Measurements from ENCODE around the gene CDK14. TPM values are rescaled to one million over a fixed set of nuclear protein-coding genes. Genes with fewer than 3 reads are reported as not detected.

CDK14 gene
- total RNA-seq, 4 donors from 2014 or later, result 3.3 to 61.6 (median 38.7) TPM

DNA sequence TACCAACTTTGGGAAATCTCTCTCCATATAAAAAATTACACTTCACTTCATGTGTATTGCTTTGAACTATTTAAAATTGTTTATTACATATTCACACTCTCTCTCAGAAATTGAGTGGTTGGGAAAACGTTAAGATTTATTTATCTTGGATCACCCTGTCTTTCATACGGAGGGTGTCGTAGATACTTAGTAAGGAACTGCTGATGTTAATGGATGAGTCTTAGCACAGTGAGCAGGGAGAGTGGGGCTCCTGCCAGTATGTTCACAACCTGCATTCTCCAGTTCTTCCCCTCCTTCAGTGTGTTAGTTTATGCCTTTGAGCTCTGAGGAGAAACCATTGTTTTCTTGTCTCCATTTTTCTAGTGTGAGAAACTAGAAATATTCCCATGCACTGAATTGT is 67.1 kb downstream of the CDK14 start:
- Histone ChIP-seq H3K4me3 (no peak overlapping the region), H3K27me3 (no peaks in the 10 kb centered on the region), H3K4me1 (no peaks in the 10 kb centered on the region), H3K9me3 (no peaks in the 10 kb centered on the region), H3K36me3 (no peaks in the 10 kb centered on the region), H3K27ac (no peak overlapping the region)
- TF ChIP-seq, protein P1, sequence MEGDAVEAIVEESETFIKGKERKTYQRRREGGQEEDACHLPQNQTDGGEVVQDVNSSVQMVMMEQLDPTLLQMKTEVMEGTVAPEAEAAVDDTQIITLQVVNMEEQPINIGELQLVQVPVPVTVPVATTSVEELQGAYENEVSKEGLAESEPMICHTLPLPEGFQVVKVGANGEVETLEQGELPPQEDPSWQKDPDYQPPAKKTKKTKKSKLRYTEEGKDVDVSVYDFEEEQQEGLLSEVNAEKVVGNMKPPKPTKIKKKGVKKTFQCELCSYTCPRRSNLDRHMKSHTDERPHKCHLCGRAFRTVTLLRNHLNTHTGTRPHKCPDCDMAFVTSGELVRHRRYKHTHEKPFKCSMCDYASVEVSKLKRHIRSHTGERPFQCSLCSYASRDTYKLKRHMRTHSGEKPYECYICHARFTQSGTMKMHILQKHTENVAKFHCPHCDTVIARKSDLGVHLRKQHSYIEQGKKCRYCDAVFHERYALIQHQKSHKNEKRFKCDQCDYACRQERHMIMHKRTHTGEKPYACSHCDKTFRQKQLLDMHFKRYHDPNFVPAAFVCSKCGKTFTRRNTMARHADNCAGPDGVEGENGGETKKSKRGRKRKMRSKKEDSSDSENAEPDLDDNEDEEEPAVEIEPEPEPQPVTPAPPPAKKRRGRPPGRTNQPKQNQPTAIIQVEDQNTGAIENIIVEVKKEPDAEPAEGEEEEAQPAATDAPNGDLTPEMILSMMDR (IDR thresholded peaks at IDR 0.05), result no peak
- no peak for TF ChIP-seq POLR2A (IDR thresholded peaks at IDR 0.05)
- no peak for DNase-seq
- intact Hi-C loops (cut with DNase I; ENCODE audit: low total_unique reads), result no loop called here

DNA sequence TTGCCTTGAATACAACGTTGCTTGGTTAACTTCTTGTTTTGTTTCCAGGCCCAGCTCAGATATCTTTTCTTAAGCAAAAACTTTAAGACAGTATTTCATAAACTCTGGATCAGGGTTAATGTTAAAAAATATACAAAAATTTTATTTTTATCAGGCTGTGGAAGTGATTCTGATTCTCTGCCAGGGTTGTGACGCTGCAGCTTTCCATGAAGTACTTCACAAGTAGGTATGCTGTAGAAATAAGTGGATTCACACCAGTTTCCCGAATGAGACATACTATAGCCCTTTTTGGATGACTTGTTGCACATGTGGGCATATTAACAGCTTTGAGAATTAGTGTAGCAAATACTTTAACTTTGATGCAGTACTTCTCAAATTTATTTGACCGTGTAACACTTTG is 70.1 kb downstream of the CDK14 start:
- Histone ChIP-seq H3K27ac (no peak overlapping the region), H3K4me3 (no peak overlapping the region), H3K27me3 (no peaks in the 10 kb centered on the region), H3K36me3 (no peaks in the 10 kb centered on the region), H3K4me1 (no peaks in the 10 kb centered on the region), H3K9me3 (no peaks in the 10 kb centered on the region)
- intact Hi-C loops (cut with DNase I; ENCODE audit: low total_unique reads), result no loop called here
- no peak for TF ChIP-seq POLR2A (IDR thresholded peaks at IDR 0.05)
- TF ChIP-seq, protein P1 (IDR thresholded peaks at IDR 0.05), result no peak
- DNase-seq, result peak; percentile 49 to 61

DNA sequence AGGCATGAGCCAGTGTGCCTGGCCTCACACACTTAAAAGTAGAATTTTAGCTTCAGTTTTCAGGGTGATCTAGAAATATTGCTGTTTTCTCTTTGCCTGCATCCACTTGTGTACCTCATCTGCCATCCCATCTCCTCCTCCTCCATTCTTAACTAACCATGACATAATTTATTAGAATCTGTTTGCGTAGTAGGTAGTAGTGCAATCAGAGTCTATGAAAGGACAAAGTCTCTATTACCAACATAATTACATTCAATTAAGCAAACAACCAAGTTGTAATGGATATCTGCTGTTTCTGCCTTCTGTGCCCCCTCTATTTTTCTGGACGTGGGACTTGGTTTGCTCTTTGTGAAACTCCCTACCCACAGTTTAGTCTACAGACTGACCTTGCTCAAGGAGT is 72.9 kb downstream of the CDK14 start:
- no peak for DNase-seq
- H3K4me1 ChIP-seq, result no peaks in the 10 kb centered on the region
- intact Hi-C loops (cut with DNase I; ENCODE audit: low total_unique reads), result no loop called here
- TF ChIP-seq, protein P1 (IDR thresholded peaks at IDR 0.05), result no peak
- no peak for TF ChIP-seq POLR2A (IDR thresholded peaks at IDR 0.05)
- no peaks in the 10 kb centered on the region for H3K36me3 ChIP-seq
- no peaks in the 10 kb centered on the region for H3K9me3 ChIP-seq
- no peak overlapping the region for H3K27ac ChIP-seq
- H3K4me3 ChIP-seq, result no peak overlapping the region
- no peaks in the 10 kb centered on the region for H3K27me3 ChIP-seq

DNA sequence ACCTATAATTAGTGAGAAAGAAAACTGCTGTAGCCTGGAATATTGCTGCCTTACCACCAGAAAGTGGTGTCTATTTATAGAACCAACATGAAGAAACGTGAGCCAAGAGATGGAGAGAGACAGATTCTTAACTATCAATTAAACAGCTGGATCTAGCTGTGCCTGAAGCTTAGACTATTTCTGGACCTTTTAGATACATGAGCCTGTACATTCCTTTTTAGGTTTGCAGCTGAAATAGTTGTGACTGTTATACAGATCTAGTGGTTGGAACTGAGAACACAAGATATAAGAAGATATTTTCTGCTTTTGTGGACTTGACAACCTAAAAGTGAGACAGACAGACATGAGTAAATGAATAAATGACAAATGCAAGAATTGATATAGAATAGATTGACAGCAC is 73.4 kb downstream of the CDK14 start:
- Histone ChIP-seq H3K27me3 (no peaks in the 10 kb centered on the region), H3K27ac (no peak overlapping the region), H3K36me3 (no peaks in the 10 kb centered on the region), H3K4me1 (no peaks in the 10 kb centered on the region), H3K9me3 (no peaks in the 10 kb centered on the region), H3K4me3 (no peak overlapping the region)
- intact Hi-C loops (cut with DNase I; ENCODE audit: low total_unique reads), result no loop called here
- no peak for DNase-seq
- TF ChIP-seq, protein P1 (IDR thresholded peaks at IDR 0.05), result no peak
- no peak for TF ChIP-seq POLR2A (IDR thresholded peaks at IDR 0.05)

DNA sequence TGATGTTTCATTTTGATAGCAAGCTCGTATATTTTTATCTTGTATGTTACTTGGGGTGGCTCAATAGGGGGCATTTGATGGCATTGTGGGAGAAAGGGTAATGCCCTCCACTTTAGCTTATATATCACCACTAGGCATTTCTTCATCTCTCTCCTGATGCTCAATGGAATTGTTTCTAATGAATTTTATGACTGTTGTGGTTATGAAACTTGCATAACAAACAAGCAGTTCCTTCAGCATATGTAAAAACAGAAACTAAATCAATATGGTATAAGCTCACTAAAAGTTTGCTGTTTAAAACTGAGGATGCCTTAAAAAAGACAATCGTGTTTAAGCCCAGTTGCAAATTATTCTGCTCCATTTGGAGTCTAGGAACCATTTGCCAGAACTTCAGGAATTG is 75.5 kb downstream of the CDK14 start:
- DNase-seq, result no peak
- no peak for TF ChIP-seq POLR2A (IDR thresholded peaks at IDR 0.05)
- TF ChIP-seq, protein P1 (IDR thresholded peaks at IDR 0.05), result no peak
- Histone ChIP-seq H3K27me3 (no peaks in the 10 kb centered on the region), H3K4me1 (no peaks in the 10 kb centered on the region), H3K36me3 (no peaks in the 10 kb centered on the region), H3K9me3 (no peaks in the 10 kb centered on the region), H3K4me3 (no peak overlapping the region), H3K27ac (no peak overlapping the region)
- intact Hi-C loops (cut with DNase I; ENCODE audit: low total_unique reads), result no loop called here
